ENCODE measurements around the gene ACAT1. TPM values are rescaled to one million over a fixed set of nuclear protein-coding genes. Genes with fewer than 3 reads are reported as not detected.

ACAT1 gene
- polyA plus RNA-seq, 1 donor from 2014 or later: 89.0 TPM

- H3K27ac ChIP-seq (ENCODE audit: low read length): no peak overlapping the region
- no peak overlapping the region for H3K4me3 ChIP-seq (ENCODE audit: low read length)
- H3K9ac ChIP-seq (ENCODE audit: low read length): no peak overlapping the region
- H3K27me3 ChIP-seq (ENCODE audit: insufficient read depth, low read depth, low read length): no peaks in the 10 kb centered on the region
- H2AFZ ChIP-seq (ENCODE audit: low read depth, low read length): no peak overlapping the region
- no peak for TF ChIP-seq RAD21 (conservative IDR thresholded peaks at IDR 0.05)
- TF ChIP-seq REST (IDR thresholded peaks at IDR 0.05; ENCODE audit: borderline replicate concordance): no peak
- no peak for TF ChIP-seq POLR2AphosphoS5 (IDR thresholded peaks at IDR 0.05)
- no peak for TF ChIP-seq TAF1 (IDR thresholded peaks at IDR 0.05; ENCODE audit: low read depth)
- no peak for TF ChIP-seq SMC3 (conservative IDR thresholded peaks at IDR 0.05; ENCODE audit: poor library complexity)
- TF ChIP-seq, protein P1, sequence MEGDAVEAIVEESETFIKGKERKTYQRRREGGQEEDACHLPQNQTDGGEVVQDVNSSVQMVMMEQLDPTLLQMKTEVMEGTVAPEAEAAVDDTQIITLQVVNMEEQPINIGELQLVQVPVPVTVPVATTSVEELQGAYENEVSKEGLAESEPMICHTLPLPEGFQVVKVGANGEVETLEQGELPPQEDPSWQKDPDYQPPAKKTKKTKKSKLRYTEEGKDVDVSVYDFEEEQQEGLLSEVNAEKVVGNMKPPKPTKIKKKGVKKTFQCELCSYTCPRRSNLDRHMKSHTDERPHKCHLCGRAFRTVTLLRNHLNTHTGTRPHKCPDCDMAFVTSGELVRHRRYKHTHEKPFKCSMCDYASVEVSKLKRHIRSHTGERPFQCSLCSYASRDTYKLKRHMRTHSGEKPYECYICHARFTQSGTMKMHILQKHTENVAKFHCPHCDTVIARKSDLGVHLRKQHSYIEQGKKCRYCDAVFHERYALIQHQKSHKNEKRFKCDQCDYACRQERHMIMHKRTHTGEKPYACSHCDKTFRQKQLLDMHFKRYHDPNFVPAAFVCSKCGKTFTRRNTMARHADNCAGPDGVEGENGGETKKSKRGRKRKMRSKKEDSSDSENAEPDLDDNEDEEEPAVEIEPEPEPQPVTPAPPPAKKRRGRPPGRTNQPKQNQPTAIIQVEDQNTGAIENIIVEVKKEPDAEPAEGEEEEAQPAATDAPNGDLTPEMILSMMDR (IDR thresholded peaks at IDR 0.05; ENCODE audit: poor library complexity, severe bottlenecking): no peak
- TF ChIP-seq EZH2 (IDR thresholded peaks at IDR 0.05; ENCODE audit: borderline replicate concordance, insufficient read depth, low read length, poor library complexity, severe bottlenecking): no peak
- TF ChIP-seq EP300 (conservative IDR thresholded peaks at IDR 0.05; ENCODE audit: poor library complexity, severe bottlenecking): no peak
- no peak for TF ChIP-seq MXI1 (conservative IDR thresholded peaks at IDR 0.05; ENCODE audit: poor library complexity, severe bottlenecking)
- H4K20me1 ChIP-seq (ENCODE audit: insufficient read depth): no peaks in the 10 kb centered on the region
- no peaks in the 10 kb centered on the region for H3K9me3 ChIP-seq (ENCODE audit: low read length)
- H3F3A ChIP-seq (ENCODE audit: insufficient read depth, low read length, poor library complexity, severe bottlenecking): no peaks in the 10 kb centered on the region
- no peak overlapping the region for H3K4me2 ChIP-seq (ENCODE audit: low read length)
- no peaks in the 10 kb centered on the region for H3K79me2 ChIP-seq (replicated peaks; ENCODE audit: insufficient read depth, low read length)
- H3K9me2 ChIP-seq (ENCODE audit: insufficient read depth, low read length): no peaks in the 10 kb centered on the region
- peaks cover 3% of the 10 kb centered on the region for H3K36me3 ChIP-seq (ENCODE audit: insufficient read depth, low read length)
Measured at GRCh38 chr11:108193725-108194124, 72.4 kb downstream of the ACAT1 start.

- Histone ChIP-seq H3F3A (ENCODE audit: insufficient read depth, low read length, poor library complexity, severe bottlenecking) (no peaks in the 10 kb centered on the region), H3K9ac (ENCODE audit: low read length) (no peak overlapping the region), H3K36me3 (ENCODE audit: insufficient read depth, low read length) (peaks cover 3% of the 10 kb centered on the region), H3K27ac (ENCODE audit: low read length) (no peak overlapping the region), H3K4me2 (ENCODE audit: low read length) (no peak overlapping the region), H3K9me3 (ENCODE audit: low read length) (no peaks in the 10 kb centered on the region), H2AFZ (ENCODE audit: low read depth, low read length) (no peak overlapping the region), H4K20me1 (ENCODE audit: insufficient read depth) (no peaks in the 10 kb centered on the region), H3K27me3 (ENCODE audit: insufficient read depth, low read depth, low read length) (no peaks in the 10 kb centered on the region), H3K79me2 (replicated peaks; ENCODE audit: insufficient read depth, low read length) (no peaks in the 10 kb centered on the region), H3K4me3 (ENCODE audit: low read length) (no peak overlapping the region), H3K9me2 (ENCODE audit: insufficient read depth, low read length) (no peaks in the 10 kb centered on the region)
- TF ChIP-seq EP300 (conservative IDR thresholded peaks at IDR 0.05; ENCODE audit: poor library complexity, severe bottlenecking): no peak
- no peak for TF ChIP-seq RAD21 (conservative IDR thresholded peaks at IDR 0.05)
- TF ChIP-seq EZH2 (IDR thresholded peaks at IDR 0.05; ENCODE audit: borderline replicate concordance, insufficient read depth, low read length, poor library complexity, severe bottlenecking): no peak
- TF ChIP-seq REST (IDR thresholded peaks at IDR 0.05; ENCODE audit: borderline replicate concordance): no peak
- no peak for TF ChIP-seq MXI1 (conservative IDR thresholded peaks at IDR 0.05; ENCODE audit: poor library complexity, severe bottlenecking)
- no peak for TF ChIP-seq TAF1 (IDR thresholded peaks at IDR 0.05; ENCODE audit: low read depth)
- TF ChIP-seq, protein P1 (IDR thresholded peaks at IDR 0.05; ENCODE audit: poor library complexity, severe bottlenecking): no peak
- TF ChIP-seq SMC3 (conservative IDR thresholded peaks at IDR 0.05; ENCODE audit: poor library complexity): no peak
- TF ChIP-seq POLR2AphosphoS5 (IDR thresholded peaks at IDR 0.05): no peak
Measured at GRCh38 chr11:108196901-108197300, 75.5 kb downstream of the ACAT1 start.

Data from neural cell (in vitro differentiated cells).